Measurements from ENCODE around the gene ANGPTL4. TPM values are rescaled to one million over a fixed set of nuclear protein-coding genes. Genes with fewer than 3 reads are reported as not detected.
"Not testable (repeated sequence)": the region's sequence is repeated elsewhere in the genome, so short reads cannot be mapped to it uniquely, and the experiment has no call there.

The ANGPTL4 gene
- total RNA-seq, 2 experiments from 2014 or later = not detected

- Mint-ChIP-seq H3K27ac (no peak overlapping the region), H3K9me3 (no peaks in the 10 kb centered on the region), H3K27me3 (peaks cover 17% of the 10 kb centered on the region), H3K36me3 (ENCODE audit: low read depth) (no peaks in the 10 kb centered on the region), H3K4me1 (peaks cover 15% of the 10 kb centered on the region), H3K4me3 (no peak overlapping the region)
- no peak for DNase-seq
- ChIA-PET POLR2A (no interaction called here), CTCF (interaction anchor here (0.6 to 1.2 kb wide), 2 partner anchors 11 to 24 kb away, joined by 3 to 4 read pairs; no protein-coding TSS in a partner anchor)
Measured at GRCh38 chr19:8358948-8359347, 5.0 kb upstream of the ANGPTL4 start.

GRCh38 chr19:8360196-8360595 lies 3.8 kb upstream of the ANGPTL4 start:
- no peaks in the 10 kb centered on the region for H3K36me3 Mint-ChIP-seq (ENCODE audit: low read depth)
- H3K27ac Mint-ChIP-seq = no peak overlapping the region
- ChIA-PET CTCF (interaction anchor here (0.7 to 1.0 kb wide), 2 partner anchors 11 to 201 kb away, joined by 3 to 5 read pairs; no protein-coding TSS in a partner anchor), POLR2A (no interaction called here)
- no peaks in the 10 kb centered on the region for H3K9me3 Mint-ChIP-seq
- peaks cover 23% of the 10 kb centered on the region for H3K27me3 Mint-ChIP-seq
- no peak overlapping the region for H3K4me3 Mint-ChIP-seq
- DNase-seq = no peak
- peaks cover 18% of the 10 kb centered on the region for H3K4me1 Mint-ChIP-seq

- ChIA-PET POLR2A (no interaction called here), CTCF (interaction anchor here (1.1 to 2.4 kb wide), 3 partner anchors 9 to 94 kb away, joined by 3 to 9 read pairs (median 4); no protein-coding TSS in a partner anchor)
- Mint-ChIP-seq H3K9me3 (no peaks in the 10 kb centered on the region), H3K27me3 (peaks cover 39% of the 10 kb centered on the region), H3K36me3 (ENCODE audit: low read depth) (no peaks in the 10 kb centered on the region), H3K4me3 (no peak overlapping the region), H3K4me1 (peaks cover 18% of the 10 kb centered on the region), H3K27ac (no peak overlapping the region)
- no peak for DNase-seq
Measured at GRCh38 chr19:8361921-8362793, 1.8 kb upstream of the ANGPTL4 start.

- H3K27me3 Mint-ChIP-seq = peaks cover 49% of the 10 kb centered on the region
- H3K4me1 Mint-ChIP-seq = peaks cover 22% of the 10 kb centered on the region
- H3K4me3 Mint-ChIP-seq = no peak overlapping the region
- H3K9me3 Mint-ChIP-seq = no peaks in the 10 kb centered on the region
- ChIA-PET CTCF (no interaction called here), POLR2A (no interaction called here)
- no peak overlapping the region for H3K27ac Mint-ChIP-seq
- DNase-seq = no peak
- no peaks in the 10 kb centered on the region for H3K36me3 Mint-ChIP-seq (ENCODE audit: low read depth)
Measured at GRCh38 chr19:8366121-8366581, 2.2 kb downstream of the ANGPTL4 start.

- Mint-ChIP-seq H3K4me1 (peaks cover 22% of the 10 kb centered on the region), H3K27me3 (peaks cover 46% of the 10 kb centered on the region), H3K36me3 (ENCODE audit: low read depth) (no peaks in the 10 kb centered on the region), H3K27ac (no peak overlapping the region), H3K4me3 (no peak overlapping the region), H3K9me3 (no peaks in the 10 kb centered on the region)
- no peak for DNase-seq
- ChIA-PET CTCF (interaction anchor here (0.9 to 2.1 kb wide), 2 partner anchors 9 to 13 kb away, joined by 3 to 12 read pairs; no protein-coding TSS in a partner anchor), POLR2A (no interaction called here)
Measured at GRCh38 chr19:8366961-8367326, 3.0 kb downstream of the ANGPTL4 start.

GRCh38 chr19:8367327-8368001 lies 3.5 kb downstream of the ANGPTL4 start:
- H3K27ac Mint-ChIP-seq = no peak overlapping the region
- peaks cover 19% of the 10 kb centered on the region for H3K4me1 Mint-ChIP-seq
- ChIA-PET CTCF (interaction anchor here (0.7 to 2.1 kb wide), 5 partner anchors 9 to 213 kb away, joined by 3 to 12 read pairs (median 3); no protein-coding TSS in a partner anchor), POLR2A (no interaction called here)
- H3K27me3 Mint-ChIP-seq = peaks cover 44% of the 10 kb centered on the region
- no peaks in the 10 kb centered on the region for H3K36me3 Mint-ChIP-seq (ENCODE audit: low read depth)
- H3K9me3 Mint-ChIP-seq = no peaks in the 10 kb centered on the region
- DNase-seq = no peak
- H3K4me3 Mint-ChIP-seq = no peak overlapping the region

GRCh38 chr19:8370176-8371010 lies 6.4 kb downstream of the ANGPTL4 start:
- CTCF ChIA-PET = interaction anchor here (0.9 to 2.1 kb wide), 3 partner anchors 10 to 21 kb away, joined by 3 to 5 read pairs (median 4); no protein-coding TSS in a partner anchor
- DNase-seq = no peak
- peaks cover 6% of the 10 kb centered on the region for H3K4me1 Mint-ChIP-seq
- no peak overlapping the region for H3K27ac Mint-ChIP-seq
- H3K4me3 Mint-ChIP-seq = no peak overlapping the region
- H3K27me3 Mint-ChIP-seq = peaks cover 25% of the 10 kb centered on the region
- no peaks in the 10 kb centered on the region for H3K9me3 Mint-ChIP-seq
- POLR2A ChIA-PET = no interaction called here
- H3K36me3 Mint-ChIP-seq (ENCODE audit: low read depth) = no peaks in the 10 kb centered on the region

- DNase-seq = no peak
- Mint-ChIP-seq H3K9me3 (no peaks in the 10 kb centered on the region), H3K36me3 (ENCODE audit: low read depth) (no peaks in the 10 kb centered on the region), H3K4me1 (peaks cover 6% of the 10 kb centered on the region), H3K27ac (peak overlapping the region; percentile 57), H3K27me3 (peaks cover 17% of the 10 kb centered on the region), H3K4me3 (no peak overlapping the region)
- ChIA-PET POLR2A (no interaction called here), CTCF (interaction anchor here (0.9 to 2.1 kb wide), 3 partner anchors 10 to 20 kb away, joined by 3 to 5 read pairs (median 4); no protein-coding TSS in a partner anchor)
Measured at GRCh38 chr19:8371011-8371804, 7.3 kb downstream of the ANGPTL4 start.

GRCh38 chr19:8373867-8374813 lies 10.2 kb downstream of the ANGPTL4 start:
- peaks cover 8% of the 10 kb centered on the region for H3K36me3 Mint-ChIP-seq (ENCODE audit: low read depth)
- H3K27me3 Mint-ChIP-seq = no peaks in the 10 kb centered on the region
- POLR2A ChIA-PET = no interaction called here
- H3K27ac Mint-ChIP-seq = no peak overlapping the region
- H3K4me1 Mint-ChIP-seq = peaks cover 19% of the 10 kb centered on the region
- DNase-seq = no peak
- H3K4me3 Mint-ChIP-seq = no peak overlapping the region
- peaks cover under 1% of the 10 kb centered on the region for H3K9me3 Mint-ChIP-seq
- CTCF ChIA-PET = interaction anchor here (0.6 kb wide), 1 partner anchor 126 kb away, joined by 5 read pairs; no protein-coding TSS in a partner anchor

- H3K27ac Mint-ChIP-seq, DNase-seq, H3K9me3 Mint-ChIP-seq, POLR2A ChIA-PET, H3K4me3 Mint-ChIP-seq, H3K27me3 Mint-ChIP-seq: not testable (repeated sequence)
- peaks cover 19% of the 10 kb centered on the region for H3K4me1 Mint-ChIP-seq
- H3K36me3 Mint-ChIP-seq (ENCODE audit: low read depth) = peaks cover 12% of the 10 kb centered on the region
- CTCF ChIA-PET = interaction anchor here (0.6 to 1.1 kb wide), 2 partner anchors 22 to 45 kb away, joined by 3 to 4 read pairs; no protein-coding TSS in a partner anchor
Measured at GRCh38 chr19:8375766-8376165, 11.8 kb downstream of the ANGPTL4 start.
